ENCODE results near the gene RBM38.
A peak's percentile ranks its signal among the peaks of the same experiment; 100 is the strongest.

RBM38 gene

DNA sequence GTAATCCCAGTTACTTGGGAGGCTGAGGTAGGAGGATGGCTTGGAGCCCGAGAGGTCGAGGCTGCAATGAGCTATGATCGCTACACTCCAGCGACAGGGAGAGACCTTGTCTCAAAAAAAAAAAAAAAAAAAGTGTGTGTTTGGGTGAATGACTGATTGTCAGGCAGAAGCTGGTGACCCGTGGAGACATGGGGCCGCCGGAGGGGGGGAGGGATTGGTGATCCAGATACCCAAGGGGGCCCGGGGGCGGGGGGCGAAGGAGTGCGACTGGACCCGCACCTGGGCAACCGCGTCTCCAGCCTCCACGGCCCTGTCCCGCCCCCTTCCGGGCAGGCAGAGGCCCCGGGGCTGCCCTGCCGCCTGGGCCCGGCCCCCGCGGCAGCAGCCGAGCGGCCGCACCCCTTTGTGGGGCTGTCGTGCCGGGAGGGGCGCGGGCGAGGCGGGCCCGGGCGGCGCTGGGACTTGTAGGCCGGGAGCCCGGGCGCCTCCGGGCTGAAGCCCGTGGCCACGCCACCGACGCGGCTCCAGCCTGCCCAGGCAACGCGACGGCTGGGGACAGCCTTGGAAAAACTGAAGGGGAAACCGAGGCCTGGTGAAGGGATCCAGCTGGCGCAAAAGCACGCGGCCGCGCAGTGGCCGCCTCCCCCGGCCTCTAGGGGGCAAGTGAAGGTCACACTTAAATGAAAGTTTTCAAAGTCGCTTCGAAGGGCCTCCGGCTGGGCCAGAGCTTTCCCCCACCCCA is 2.1 kb upstream of the RBM38 start:
- Histone ChIP-seq H4K91ac (ENCODE audit: low read depth, low read length, poor library complexity) (no peak overlapping the region), H4K8ac (ENCODE audit: low read depth, low read length) (no peak overlapping the region), H2BK120ac (ENCODE audit: low read depth, low read length) (peak overlapping the region; percentile 74), H2AFZ (ENCODE audit: low read length) (peak overlapping the region; percentile 91), H3K9ac (ENCODE audit: low read depth, low read length, poor library complexity) (no peak overlapping the region), H3K14ac (ENCODE audit: low read length) (no peak overlapping the region), H2BK5ac (ENCODE audit: low read length) (no peak overlapping the region), H3K27ac (replicated peaks; ENCODE audit: low read length) (no peak overlapping the region), H2BK15ac (ENCODE audit: low read length) (peak overlapping the region; percentile 100), H2AK5ac (ENCODE audit: low read depth, low read length) (peak overlapping the region; percentile 98), H3K9me3 (replicated peaks in 1 of 2; ENCODE audit: control insufficient read depth in 2 of 2, insufficient read depth in 1 of 2, low read depth in 1 of 2, low read length in 2 of 2) (no peaks in the 10 kb centered on the region), H3K23ac (ENCODE audit: low read depth, low read length, poor library complexity) (peak overlapping the region; percentile 89), H3K79me1 (ENCODE audit: low read depth, low read length) (peaks cover 7% of the 10 kb centered on the region), H3K27me3 (ENCODE audit: control insufficient read depth in 3 of 3, insufficient read depth in 3 of 3, low read depth in 1 of 3, low read length in 3 of 3) (peaks cover 0 to 16% (median 6%) of the 10 kb centered on the region in 3 experiments), H3K36me3 (replicated peaks in 1 of 2; ENCODE audit: control insufficient read depth in 2 of 2, insufficient read depth in 2 of 2, low read length in 2 of 2) (peaks cover 11 to 18% of the 10 kb centered on the region in 2 donors), H3K18ac (ENCODE audit: low read length) (peak overlapping the region; percentile 97), H3K4me3 (ENCODE audit: low read length in 2 of 2) (peak overlapping the region in 1 of 2 donors; percentile 68), H2BK12ac (ENCODE audit: low read length) (no peak overlapping the region), H3K4me2 (ENCODE audit: insufficient read depth, low read length, poor library complexity, severe bottlenecking) (peak overlapping the region; percentile 78), H3K4ac (ENCODE audit: low read length) (no peak overlapping the region), H3K4me1 (ENCODE audit: control insufficient read depth in 2 of 2, insufficient read depth in 1 of 2, low read depth in 1 of 2, low read length in 2 of 2) (peaks cover 19 to 21% of the 10 kb centered on the region in 2 donors)
- no CpG with 5 or more reads among the region's 57 CpGs for WGBS, 2 donors (ENCODE audit: extremely low coverage in 2 of 2, insufficient read length in 2 of 2, insufficient replicate concordance in 1 of 2)
- DNase-seq (ENCODE audit: low spot score) = peak; percentile 52

DNA sequence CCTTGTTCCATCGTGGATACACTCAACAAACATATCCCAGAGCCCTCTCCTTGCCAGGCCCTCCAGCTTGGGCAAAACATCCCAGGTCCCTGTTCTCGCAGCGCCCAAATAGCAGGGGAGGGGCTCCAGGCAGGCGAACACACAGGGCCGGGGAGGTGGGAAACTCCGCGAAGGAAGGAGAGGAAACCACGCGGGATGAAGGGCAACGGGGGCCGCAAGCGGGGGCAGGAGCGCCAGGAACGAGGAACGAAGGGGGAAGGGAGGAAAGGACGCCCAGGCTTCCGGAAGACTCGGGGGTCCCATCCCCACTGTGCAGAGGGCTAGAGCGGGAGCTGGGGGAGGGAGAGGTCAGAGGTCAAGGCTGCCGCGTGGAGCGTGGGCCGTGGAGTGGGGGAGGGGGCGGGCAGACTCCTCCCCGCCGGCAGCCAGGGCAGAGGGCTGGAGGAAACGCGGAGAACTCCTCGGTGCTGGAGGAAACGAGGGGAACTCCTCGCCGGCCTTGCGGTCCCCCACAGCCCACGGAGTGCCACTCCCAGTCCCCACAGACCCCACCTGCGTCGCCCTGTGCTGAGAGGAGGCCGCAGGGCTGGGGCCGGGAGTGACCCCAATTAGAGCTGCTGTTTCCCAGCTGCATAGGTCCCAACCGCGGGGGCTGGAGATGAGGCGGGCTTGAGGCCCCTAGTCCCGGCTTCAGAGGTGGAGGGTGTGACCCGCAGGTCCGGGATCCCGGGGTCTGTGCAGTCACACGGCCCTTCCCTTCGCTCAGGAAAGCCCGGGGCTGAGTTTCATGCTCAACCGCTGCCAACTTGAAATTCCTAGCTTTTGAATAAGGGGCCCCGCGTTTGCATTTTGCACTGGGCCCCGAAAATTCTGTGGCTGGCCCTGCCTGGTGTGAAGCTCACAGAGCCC is 1.2 kb upstream of the RBM38 start:
- Histone ChIP-seq H3K23ac (ENCODE audit: low read depth, low read length, poor library complexity) (peak overlapping the region; percentile 89), H4K91ac (ENCODE audit: low read depth, low read length, poor library complexity) (no peak overlapping the region), H3K4me1 (ENCODE audit: control insufficient read depth in 2 of 2, insufficient read depth in 1 of 2, low read depth in 1 of 2, low read length in 2 of 2) (peaks cover 19 to 27% of the 10 kb centered on the region in 2 donors), H2AFZ (ENCODE audit: low read length) (peak overlapping the region; percentile 91), H3K9me3 (replicated peaks in 1 of 2; ENCODE audit: control insufficient read depth in 2 of 2, insufficient read depth in 1 of 2, low read depth in 1 of 2, low read length in 2 of 2) (no peaks in the 10 kb centered on the region), H3K9ac (ENCODE audit: low read depth, low read length, poor library complexity) (peak overlapping the region; percentile 78), H2BK120ac (ENCODE audit: low read depth, low read length) (peak overlapping the region; percentile 74), H3K14ac (ENCODE audit: low read length) (peak overlapping the region; percentile 64), H3K79me1 (ENCODE audit: low read depth, low read length) (peaks cover 11% of the 10 kb centered on the region), H3K4ac (ENCODE audit: low read length) (peak overlapping the region; percentile 91), H2AK5ac (ENCODE audit: low read depth, low read length) (peak overlapping the region; percentile 98), H2BK5ac (ENCODE audit: low read length) (no peak overlapping the region), H3K27ac (replicated peaks; ENCODE audit: low read length) (no peak overlapping the region), H3K4me3 (ENCODE audit: low read length in 2 of 2) (peak overlapping the region in 1 of 2 donors; percentile 68), H3K18ac (ENCODE audit: low read length) (peak overlapping the region; percentile 97), H2BK15ac (ENCODE audit: low read length) (peak overlapping the region; percentile 100), H3K36me3 (replicated peaks in 1 of 2; ENCODE audit: control insufficient read depth in 2 of 2, insufficient read depth in 2 of 2, low read length in 2 of 2) (peaks cover 8 to 23% of the 10 kb centered on the region in 2 donors), H3K4me2 (ENCODE audit: insufficient read depth, low read length, poor library complexity, severe bottlenecking) (peak overlapping the region; percentile 78), H2BK12ac (ENCODE audit: low read length) (peak overlapping the region; percentile 46), H3K27me3 (ENCODE audit: control insufficient read depth in 3 of 3, insufficient read depth in 3 of 3, low read depth in 1 of 3, low read length in 3 of 3) (peaks cover 0 to 16% (median 6%) of the 10 kb centered on the region in 3 experiments), H4K8ac (ENCODE audit: low read depth, low read length) (peak overlapping the region; percentile 87)
- DNase-seq (ENCODE audit: low spot score) = peak; percentile 29
- no CpG with 5 or more reads among the region's 52 CpGs for WGBS, 2 donors (ENCODE audit: extremely low coverage in 2 of 2, insufficient read length in 2 of 2, insufficient replicate concordance in 1 of 2)

DNA sequence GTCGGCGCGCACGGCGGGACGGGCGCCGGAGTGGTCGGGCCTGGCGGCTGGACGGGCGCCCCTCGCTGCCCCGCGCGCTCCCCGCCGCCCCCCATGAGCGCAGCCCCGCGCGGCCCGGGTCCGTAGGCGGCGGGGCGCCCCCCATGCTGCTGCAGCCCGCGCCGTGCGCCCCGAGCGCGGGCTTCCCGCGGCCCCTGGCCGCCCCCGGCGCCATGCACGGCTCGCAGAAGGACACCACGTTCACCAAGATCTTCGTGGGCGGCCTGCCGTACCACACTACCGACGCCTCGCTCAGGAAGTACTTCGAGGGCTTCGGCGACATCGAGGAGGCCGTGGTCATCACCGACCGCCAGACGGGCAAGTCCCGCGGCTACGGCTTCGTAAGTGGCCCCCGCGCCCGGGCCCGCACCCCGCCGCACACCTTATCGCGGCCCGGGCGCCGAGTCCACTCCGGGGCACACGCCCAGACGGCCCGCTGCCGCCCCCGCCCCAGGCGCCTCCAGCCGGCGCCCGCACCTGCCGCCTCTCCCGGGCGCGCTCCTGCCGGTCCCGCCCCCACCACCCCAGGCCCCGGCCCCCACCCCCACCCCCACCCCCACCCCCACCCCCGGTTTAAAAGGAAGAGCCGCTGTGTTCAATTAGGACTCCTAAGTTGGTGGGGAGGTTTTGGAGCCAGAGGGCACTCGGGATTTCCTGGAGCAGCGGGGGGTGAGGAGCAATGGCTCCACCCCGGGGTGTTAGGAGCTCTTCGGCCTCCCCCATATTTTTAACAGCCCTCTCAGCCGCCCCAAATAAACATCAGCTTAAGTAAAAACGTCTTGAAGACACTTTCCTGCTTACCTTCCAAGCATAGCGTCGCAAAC is 474 bp downstream of the RBM38 start:
- Histone ChIP-seq H2AFZ (ENCODE audit: low read length) (peak overlapping the region; percentile 79), H4K91ac (ENCODE audit: low read depth, low read length, poor library complexity) (no peak overlapping the region), H3K14ac (ENCODE audit: low read length) (no peak overlapping the region), H2BK120ac (ENCODE audit: low read depth, low read length) (no peak overlapping the region), H3K23ac (ENCODE audit: low read depth, low read length, poor library complexity) (peak overlapping the region; percentile 80), H4K8ac (ENCODE audit: low read depth, low read length) (no peak overlapping the region), H3K18ac (ENCODE audit: low read length) (peak overlapping the region; percentile 96), H3K27ac (replicated peaks; ENCODE audit: low read length) (no peak overlapping the region), H3K9ac (ENCODE audit: low read depth, low read length, poor library complexity) (peak overlapping the region; percentile 85), H3K4me2 (ENCODE audit: insufficient read depth, low read length, poor library complexity, severe bottlenecking) (peak overlapping the region; percentile 98), H2AK5ac (ENCODE audit: low read depth, low read length) (peak overlapping the region; percentile 60), H2BK15ac (ENCODE audit: low read length) (no peak overlapping the region), H3K4me3 (ENCODE audit: low read length in 2 of 2) (peak overlapping the region; percentile 93 to 99), H3K36me3 (replicated peaks in 1 of 2; ENCODE audit: control insufficient read depth in 2 of 2, insufficient read depth in 2 of 2, low read length in 2 of 2) (peaks cover 10 to 38% of the 10 kb centered on the region in 2 donors), H3K9me3 (replicated peaks in 1 of 2; ENCODE audit: control insufficient read depth in 2 of 2, insufficient read depth in 1 of 2, low read depth in 1 of 2, low read length in 2 of 2) (peaks cover 0 to 2% of the 10 kb centered on the region in 2 donors), H3K27me3 (ENCODE audit: control insufficient read depth in 3 of 3, insufficient read depth in 3 of 3, low read depth in 1 of 3, low read length in 3 of 3) (peaks cover 0 to 16% (median 6%) of the 10 kb centered on the region in 3 experiments), H2BK12ac (ENCODE audit: low read length) (no peak overlapping the region), H3K79me1 (ENCODE audit: low read depth, low read length) (peaks cover 14% of the 10 kb centered on the region), H3K4me1 (ENCODE audit: control insufficient read depth in 2 of 2, insufficient read depth in 1 of 2, low read depth in 1 of 2, low read length in 2 of 2) (peaks cover 29 to 41% of the 10 kb centered on the region in 2 donors), H2BK5ac (ENCODE audit: low read length) (no peak overlapping the region), H3K4ac (ENCODE audit: low read length) (no peak overlapping the region)
- WGBS, 2 donors (ENCODE audit: extremely low coverage in 2 of 2, insufficient read length in 2 of 2, insufficient replicate concordance in 1 of 2) = no CpG with 5 or more reads among the region's 98 CpGs
- DNase-seq (ENCODE audit: low spot score) = no peak

Measured in neuronal stem cell (in vitro differentiated cells).